ENCODE data around the gene REN.

The REN gene

DNA sequence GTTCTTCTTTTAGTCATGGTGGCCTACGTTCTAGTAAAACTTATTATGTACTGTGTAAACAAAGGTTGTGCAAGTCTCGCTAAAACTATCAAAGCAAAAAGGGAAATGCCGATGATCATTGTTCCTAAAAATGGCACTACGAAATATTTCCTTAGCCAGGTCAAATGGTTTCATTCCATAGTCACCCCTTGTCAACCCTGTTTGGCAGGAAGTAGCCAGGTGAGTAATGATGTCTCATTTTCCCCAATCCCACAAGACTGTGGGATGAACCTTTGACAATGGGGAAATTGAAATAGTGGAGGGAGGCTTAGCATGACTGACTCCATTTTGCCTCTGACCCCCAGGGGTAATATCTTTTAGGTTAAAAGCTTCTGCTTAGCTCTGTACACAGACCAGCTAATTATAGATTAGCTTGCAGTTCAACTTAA lies 5.6 kb upstream of the REN start:
- no peaks in the 10 kb centered on the region for H4K20me1 ChIP-seq (ENCODE audit: insufficient read depth, low read length, poor library complexity, severe bottlenecking)
- no peaks in the 10 kb centered on the region for H3K4me1 ChIP-seq (ENCODE audit: insufficient read depth, low read length, poor library complexity, severe bottlenecking)
- H3K4me3 ChIP-seq (ENCODE audit: low read length, poor library complexity, severe bottlenecking) = no peak overlapping the region
- H3K4me2 ChIP-seq (ENCODE audit: low read depth, low read length, poor library complexity, severe bottlenecking) = no peak overlapping the region
- no peaks in the 10 kb centered on the region for H3F3A ChIP-seq (ENCODE audit: low read depth)
- no peaks in the 10 kb centered on the region for H3K27me3 ChIP-seq (ENCODE audit: insufficient read depth, low read length, poor library complexity, severe bottlenecking)
- no peaks in the 10 kb centered on the region for H3K79me2 ChIP-seq (ENCODE audit: insufficient read depth, low read length)
- H2AFZ ChIP-seq (ENCODE audit: low read length) = no peak overlapping the region
- H3K9me3 ChIP-seq (ENCODE audit: insufficient read depth, low read depth, low read length) = peaks cover 13% of the 10 kb centered on the region; the same call in 1 of the 2 replicates
- H3K9ac ChIP-seq (ENCODE audit: low read depth, low read length, poor library complexity, severe bottlenecking) = no peak overlapping the region
- no peaks in the 10 kb centered on the region for H3K9me2 ChIP-seq (replicated peaks; ENCODE audit: low read depth, low read length)
- no peak for TF ChIP-seq EZH2phosphoT487 (IDR thresholded peaks at IDR 0.05; ENCODE audit: borderline replicate concordance)
- TF ChIP-seq, protein P1, sequence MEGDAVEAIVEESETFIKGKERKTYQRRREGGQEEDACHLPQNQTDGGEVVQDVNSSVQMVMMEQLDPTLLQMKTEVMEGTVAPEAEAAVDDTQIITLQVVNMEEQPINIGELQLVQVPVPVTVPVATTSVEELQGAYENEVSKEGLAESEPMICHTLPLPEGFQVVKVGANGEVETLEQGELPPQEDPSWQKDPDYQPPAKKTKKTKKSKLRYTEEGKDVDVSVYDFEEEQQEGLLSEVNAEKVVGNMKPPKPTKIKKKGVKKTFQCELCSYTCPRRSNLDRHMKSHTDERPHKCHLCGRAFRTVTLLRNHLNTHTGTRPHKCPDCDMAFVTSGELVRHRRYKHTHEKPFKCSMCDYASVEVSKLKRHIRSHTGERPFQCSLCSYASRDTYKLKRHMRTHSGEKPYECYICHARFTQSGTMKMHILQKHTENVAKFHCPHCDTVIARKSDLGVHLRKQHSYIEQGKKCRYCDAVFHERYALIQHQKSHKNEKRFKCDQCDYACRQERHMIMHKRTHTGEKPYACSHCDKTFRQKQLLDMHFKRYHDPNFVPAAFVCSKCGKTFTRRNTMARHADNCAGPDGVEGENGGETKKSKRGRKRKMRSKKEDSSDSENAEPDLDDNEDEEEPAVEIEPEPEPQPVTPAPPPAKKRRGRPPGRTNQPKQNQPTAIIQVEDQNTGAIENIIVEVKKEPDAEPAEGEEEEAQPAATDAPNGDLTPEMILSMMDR (conservative IDR thresholded peaks at IDR 0.05; ENCODE audit: low read length) = no peak
- no peaks in the 10 kb centered on the region for H3K36me3 ChIP-seq (ENCODE audit: insufficient read depth, low read length)

DNA sequence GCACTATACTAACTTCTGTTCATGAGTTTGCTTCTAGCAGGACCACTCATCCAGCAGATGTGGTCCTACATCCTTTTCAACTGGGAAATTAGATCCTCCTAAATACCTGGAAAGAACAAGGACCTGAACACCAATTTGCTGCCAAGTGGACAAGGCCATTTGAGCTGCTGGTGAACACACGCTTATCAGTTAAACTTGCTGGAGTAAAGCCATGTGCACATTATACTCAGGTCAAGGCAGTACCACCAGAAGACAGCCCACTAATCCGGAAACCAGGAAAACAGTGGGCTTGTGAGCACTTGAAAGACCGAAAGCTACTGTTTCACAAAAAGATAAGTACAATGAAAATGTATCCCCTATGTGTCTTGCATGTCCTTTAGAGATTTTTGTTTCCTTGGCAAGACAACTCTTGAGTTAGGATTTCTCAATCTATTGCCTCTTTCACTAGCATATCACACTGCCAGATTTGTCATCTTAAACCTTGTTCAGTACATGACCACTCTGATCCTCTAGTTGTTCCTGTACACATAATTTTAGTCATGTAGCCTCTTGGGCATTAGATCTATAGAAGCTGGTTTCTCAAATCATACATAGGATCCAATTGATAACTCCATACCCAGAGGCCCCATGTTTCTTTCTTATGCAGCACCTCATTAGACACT lies 4.5 kb upstream of the REN start:
- Histone ChIP-seq H3K36me3 (ENCODE audit: insufficient read depth, low read length) (no peaks in the 10 kb centered on the region), H4K20me1 (ENCODE audit: insufficient read depth, low read length, poor library complexity, severe bottlenecking) (no peaks in the 10 kb centered on the region), H3K9ac (ENCODE audit: low read depth, low read length, poor library complexity, severe bottlenecking) (no peak overlapping the region), H3K4me1 (ENCODE audit: insufficient read depth, low read length, poor library complexity, severe bottlenecking) (no peaks in the 10 kb centered on the region), H3K79me2 (ENCODE audit: insufficient read depth, low read length) (no peaks in the 10 kb centered on the region), H3K9me2 (replicated peaks; ENCODE audit: low read depth, low read length) (no peaks in the 10 kb centered on the region), H3K9me3 (ENCODE audit: insufficient read depth, low read depth, low read length) (peaks cover 13% of the 10 kb centered on the region; the same call in 1 of the 2 replicates), H3K4me3 (ENCODE audit: low read length, poor library complexity, severe bottlenecking) (no peak overlapping the region), H3K4me2 (ENCODE audit: low read depth, low read length, poor library complexity, severe bottlenecking) (no peak overlapping the region), H3K27me3 (ENCODE audit: insufficient read depth, low read length, poor library complexity, severe bottlenecking) (no peaks in the 10 kb centered on the region), H2AFZ (ENCODE audit: low read length) (no peak overlapping the region), H3F3A (ENCODE audit: low read depth) (no peaks in the 10 kb centered on the region)
- TF ChIP-seq EZH2phosphoT487 (IDR thresholded peaks at IDR 0.05; ENCODE audit: borderline replicate concordance) = no peak
- TF ChIP-seq, protein P1 (conservative IDR thresholded peaks at IDR 0.05; ENCODE audit: low read length) = no peak

DNA sequence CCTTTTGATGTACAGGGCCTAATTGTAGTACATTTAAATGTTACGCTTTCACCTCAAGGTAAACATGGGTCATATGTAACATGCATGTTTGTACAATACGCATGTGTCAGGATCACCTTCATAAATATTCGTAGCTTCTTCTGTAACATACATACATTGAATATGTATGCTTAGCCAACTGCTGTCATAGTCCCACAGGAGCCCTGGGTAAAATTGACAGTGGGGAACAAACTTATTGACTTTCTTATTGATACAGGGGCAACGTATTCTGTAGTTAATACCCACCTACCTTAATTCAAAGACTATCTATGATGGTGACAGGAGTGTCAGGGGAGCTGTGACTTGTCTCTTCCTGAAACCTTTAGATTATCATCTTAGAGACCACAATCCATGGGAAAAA lies 3.7 kb upstream of the REN start:
- TF ChIP-seq, protein P1 (conservative IDR thresholded peaks at IDR 0.05; ENCODE audit: low read length) = no peak
- TF ChIP-seq EZH2phosphoT487 (IDR thresholded peaks at IDR 0.05; ENCODE audit: borderline replicate concordance) = no peak
- Histone ChIP-seq H3K9ac (ENCODE audit: low read depth, low read length, poor library complexity, severe bottlenecking) (no peak overlapping the region), H3K27me3 (ENCODE audit: insufficient read depth, low read length, poor library complexity, severe bottlenecking) (no peaks in the 10 kb centered on the region), H3K9me3 (ENCODE audit: insufficient read depth, low read depth, low read length) (peaks cover 13% of the 10 kb centered on the region; the same call in 1 of the 2 replicates), H3F3A (ENCODE audit: low read depth) (no peaks in the 10 kb centered on the region), H2AFZ (ENCODE audit: low read length) (no peak overlapping the region), H3K9me2 (replicated peaks; ENCODE audit: low read depth, low read length) (no peaks in the 10 kb centered on the region), H4K20me1 (ENCODE audit: insufficient read depth, low read length, poor library complexity, severe bottlenecking) (no peaks in the 10 kb centered on the region), H3K4me2 (ENCODE audit: low read depth, low read length, poor library complexity, severe bottlenecking) (no peak overlapping the region), H3K36me3 (ENCODE audit: insufficient read depth, low read length) (no peaks in the 10 kb centered on the region), H3K4me3 (ENCODE audit: low read length, poor library complexity, severe bottlenecking) (no peak overlapping the region), H3K4me1 (ENCODE audit: insufficient read depth, low read length, poor library complexity, severe bottlenecking) (no peaks in the 10 kb centered on the region), H3K79me2 (ENCODE audit: insufficient read depth, low read length) (no peaks in the 10 kb centered on the region)

Data from Loucy (cell line).